ENCODE results near the gene NSMCE3. TPM values are rescaled to one million over a fixed set of nuclear protein-coding genes. Genes with fewer than 3 reads are reported as not detected.
A peak's percentile ranks its signal among the peaks of the same experiment; 100 is the strongest.
"Not testable (repeated sequence)": the region's sequence is repeated elsewhere in the genome, so short reads cannot be mapped to it uniquely, and the experiment has no call there.

NSMCE3 gene
- total RNA-seq, 1 donor from 2014 or later = 10.4 TPM

GRCh38 chr15:29270169-29270955, 740 bp upstream of the NSMCE3 start:
- peak; percentile 31 for DNase-seq (ENCODE audit: low read depth)

DNA sequence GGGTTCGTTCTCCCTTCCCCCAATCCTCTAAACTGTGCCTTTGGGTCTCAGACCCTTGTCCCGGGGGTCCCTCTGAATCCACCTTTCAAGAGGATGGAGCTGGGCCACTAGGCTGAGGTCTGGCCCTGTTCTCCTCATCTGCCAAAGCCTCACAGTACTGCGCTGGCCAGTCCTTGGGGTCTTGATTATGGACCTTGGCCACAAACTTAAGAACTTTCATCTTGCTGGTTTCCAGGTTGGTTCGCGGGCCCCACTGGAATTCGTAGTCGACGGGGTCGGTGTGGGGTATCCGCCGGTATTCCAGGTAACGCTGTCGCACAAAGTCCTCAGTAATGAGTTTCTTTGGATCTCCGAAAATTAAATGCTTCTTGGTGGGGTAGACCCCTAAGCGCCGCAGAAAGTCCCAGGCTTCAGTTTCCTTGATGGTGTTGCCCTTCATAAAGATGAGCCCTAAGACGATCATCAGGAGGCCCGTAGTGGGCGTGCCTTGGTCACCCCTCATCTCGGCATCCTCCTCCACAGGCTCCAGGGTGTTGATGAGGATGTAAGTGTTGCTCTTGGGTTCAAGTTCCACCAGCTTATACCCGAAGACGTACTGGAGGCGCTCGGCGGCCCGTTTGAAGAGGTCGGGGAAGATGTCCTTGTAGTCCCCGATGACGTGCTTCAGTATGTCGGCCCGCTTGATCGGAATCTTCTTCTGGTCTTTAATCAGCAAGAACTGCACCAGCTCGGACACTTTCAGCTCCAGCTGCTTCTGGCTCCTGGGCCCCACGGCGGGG, 727 bp downstream of the NSMCE3 start:
- no peak for DNase-seq (ENCODE audit: low read depth)

DNA sequence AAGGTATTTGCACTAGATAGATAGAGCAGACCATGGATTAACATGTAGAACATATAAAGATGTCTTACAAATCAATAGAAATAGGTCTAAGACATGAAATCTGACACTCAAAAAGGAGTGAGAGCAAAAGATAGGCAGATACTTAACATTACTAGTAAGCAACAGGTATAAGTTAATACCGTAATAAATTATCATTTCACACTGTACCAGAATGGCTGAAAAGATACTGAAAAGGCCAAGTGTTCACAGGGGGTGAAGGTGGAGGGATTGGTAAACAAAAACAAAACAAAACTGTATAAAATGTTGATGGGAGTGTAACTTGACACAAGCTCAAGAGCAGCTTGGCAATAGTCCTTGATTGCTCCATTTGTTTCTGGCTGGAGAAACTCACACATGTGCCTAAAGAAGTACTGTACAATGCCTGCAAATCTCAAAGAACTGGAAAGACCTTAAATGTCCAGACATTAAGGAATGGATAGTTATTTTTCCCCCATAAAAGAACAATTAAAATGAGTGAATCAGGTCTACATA, 3.5 kb downstream of the NSMCE3 start:
- no peak for DNase-seq (ENCODE audit: low read depth)

GRCh38 chr15:29263289-29263688, 6.3 kb downstream of the NSMCE3 start:
- no peak for DNase-seq (ENCODE audit: low read depth)

GRCh38 chr15:29262738-29263137, 6.9 kb downstream of the NSMCE3 start:
- no peak for DNase-seq (ENCODE audit: low read depth)

- no peak for DNase-seq (ENCODE audit: low read depth)
Measured at GRCh38 chr15:29260896-29261295, 8.7 kb downstream of the NSMCE3 start.

- DNase-seq (ENCODE audit: low read depth) = no peak
Measured at GRCh38 chr15:29259233-29259632, 10.4 kb downstream of the NSMCE3 start.

GRCh38 chr15:29252234-29252633, 17.4 kb downstream of the NSMCE3 start:
- DNase-seq (ENCODE audit: low read depth) = no peak

- DNase-seq (ENCODE audit: low read depth) = no peak
Measured at GRCh38 chr15:29244544-29244943, 25.1 kb downstream of the NSMCE3 start.

DNA sequence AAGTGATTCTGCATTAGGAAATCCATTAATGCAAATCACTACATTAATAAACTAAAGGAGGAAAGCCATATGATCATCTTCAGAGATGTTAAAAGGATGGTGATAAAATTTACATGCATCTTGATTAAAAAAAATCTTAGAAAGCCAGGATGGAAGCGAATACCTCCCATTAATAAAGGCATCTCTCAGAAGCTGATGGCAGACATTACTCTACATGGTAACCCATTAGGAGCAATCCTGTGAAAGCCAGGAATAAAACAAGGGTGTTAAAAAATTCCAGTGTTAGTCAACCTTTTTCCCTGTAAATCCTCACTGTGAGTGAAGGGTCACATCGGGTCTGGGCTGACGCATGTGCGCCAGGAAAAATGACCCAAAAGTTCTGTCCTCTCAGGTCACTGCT, 25.5 kb downstream of the NSMCE3 start:
- DNase-seq (ENCODE audit: low read depth) = no peak

- no peak for DNase-seq (ENCODE audit: low read depth)
Measured at GRCh38 chr15:29242456-29243242, 27.0 kb downstream of the NSMCE3 start.

- DNase-seq (ENCODE audit: low read depth) = no peak
Measured at GRCh38 chr15:29241207-29241606, 28.4 kb downstream of the NSMCE3 start.

GRCh38 chr15:29239395-29239794, 30.2 kb downstream of the NSMCE3 start:
- DNase-seq (ENCODE audit: low read depth) = no peak

- peak; percentile 82 for DNase-seq (ENCODE audit: low read depth)
Measured at GRCh38 chr15:29233566-29233965, 36.1 kb downstream of the NSMCE3 start.

DNA sequence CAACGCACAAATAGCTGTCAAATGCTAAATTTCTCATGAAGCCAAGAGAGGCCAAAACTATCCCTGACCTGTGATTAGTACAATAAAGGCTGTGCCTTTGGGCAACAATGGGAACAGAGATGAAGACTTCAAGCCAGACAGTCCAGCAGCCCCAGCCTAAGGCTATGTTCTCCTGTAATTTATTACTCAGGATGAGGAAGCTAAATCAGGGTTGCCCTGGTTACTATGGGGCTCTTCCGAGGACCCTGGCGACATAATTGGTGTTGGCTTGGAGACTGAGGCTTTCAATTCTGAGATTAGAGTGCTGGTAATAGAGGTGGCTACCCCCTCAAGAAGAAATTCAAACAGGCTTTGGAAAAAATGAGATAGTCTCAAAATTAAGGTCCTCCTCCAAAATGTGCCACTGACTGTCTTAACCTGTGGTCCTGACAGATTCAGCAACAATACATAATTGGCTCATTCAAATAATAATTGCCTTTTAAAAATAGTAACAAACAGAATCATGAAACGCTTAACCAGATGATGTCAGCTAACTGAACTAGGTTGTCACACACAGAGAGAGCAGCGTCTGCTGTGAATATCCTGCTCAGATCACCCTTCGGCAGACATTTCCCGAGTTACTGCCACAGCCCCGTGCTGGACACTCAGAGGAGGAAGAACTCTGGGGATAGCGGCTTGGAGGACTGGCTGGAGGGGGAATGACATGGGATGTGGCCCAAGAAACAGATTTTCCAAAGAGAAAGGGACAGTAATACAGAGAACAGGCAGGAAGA, 43.0 kb downstream of the NSMCE3 start:
- DNase-seq (ENCODE audit: low read depth) = no peak

- no peak for DNase-seq (ENCODE audit: low read depth)
Measured at GRCh38 chr15:29225534-29226234, 43.9 kb downstream of the NSMCE3 start.

GRCh38 chr15:29224987-29225363, 44.6 kb downstream of the NSMCE3 start:
- not testable (repeated sequence) for DNase-seq (ENCODE audit: low read depth)

DNA sequence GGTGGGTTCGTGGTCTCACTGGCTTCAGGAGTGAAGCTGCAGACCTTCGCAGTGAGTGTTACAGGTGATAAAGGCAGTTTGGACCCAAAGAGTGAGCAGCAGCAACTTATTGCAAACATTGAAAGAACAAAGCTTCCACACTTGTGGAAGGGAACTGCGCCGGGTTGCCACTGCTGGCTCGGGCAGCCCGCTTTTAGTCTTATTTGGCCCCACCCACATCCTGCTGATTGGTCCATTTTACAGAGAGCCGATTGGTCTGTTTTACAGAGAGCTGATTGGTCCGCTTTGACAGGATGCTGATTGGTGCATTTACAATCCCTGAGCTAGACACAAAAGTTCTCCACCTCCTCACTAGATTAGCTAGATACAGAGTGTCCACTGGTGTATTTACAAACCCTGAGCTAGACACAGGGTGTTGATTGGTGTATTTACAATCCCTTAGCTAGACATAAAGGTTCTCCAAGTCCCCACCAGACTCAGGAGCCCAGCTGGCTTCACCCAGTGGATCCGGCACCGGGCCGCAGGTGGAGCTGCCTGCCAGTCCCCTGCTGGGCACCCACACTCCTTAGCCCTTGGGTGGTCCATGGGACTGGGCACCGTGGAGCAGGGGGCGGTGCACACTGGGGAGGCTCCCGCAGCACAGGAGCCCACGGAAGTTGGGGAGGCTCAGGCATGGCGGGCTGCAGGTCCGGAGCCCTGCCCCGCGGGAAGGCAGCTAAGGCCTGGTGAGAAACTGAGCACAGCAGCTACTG, 45.2 kb downstream of the NSMCE3 start:
- DNase-seq (ENCODE audit: low read depth) = not testable (repeated sequence)

GRCh38 chr15:29223640-29224039, 46.0 kb downstream of the NSMCE3 start:
- no peak for DNase-seq (ENCODE audit: low read depth)
